TTC549 (cell line): Measurements from ENCODE around the gene CARS1.

Experiments used
- FAIRE-seq: peaks from 2 replicates; lab custom pipeline; 2012; peaks lifted over from hg19 to GRCh38; lab: Jason Lieb, UNC

CARS1 gene

DNA sequence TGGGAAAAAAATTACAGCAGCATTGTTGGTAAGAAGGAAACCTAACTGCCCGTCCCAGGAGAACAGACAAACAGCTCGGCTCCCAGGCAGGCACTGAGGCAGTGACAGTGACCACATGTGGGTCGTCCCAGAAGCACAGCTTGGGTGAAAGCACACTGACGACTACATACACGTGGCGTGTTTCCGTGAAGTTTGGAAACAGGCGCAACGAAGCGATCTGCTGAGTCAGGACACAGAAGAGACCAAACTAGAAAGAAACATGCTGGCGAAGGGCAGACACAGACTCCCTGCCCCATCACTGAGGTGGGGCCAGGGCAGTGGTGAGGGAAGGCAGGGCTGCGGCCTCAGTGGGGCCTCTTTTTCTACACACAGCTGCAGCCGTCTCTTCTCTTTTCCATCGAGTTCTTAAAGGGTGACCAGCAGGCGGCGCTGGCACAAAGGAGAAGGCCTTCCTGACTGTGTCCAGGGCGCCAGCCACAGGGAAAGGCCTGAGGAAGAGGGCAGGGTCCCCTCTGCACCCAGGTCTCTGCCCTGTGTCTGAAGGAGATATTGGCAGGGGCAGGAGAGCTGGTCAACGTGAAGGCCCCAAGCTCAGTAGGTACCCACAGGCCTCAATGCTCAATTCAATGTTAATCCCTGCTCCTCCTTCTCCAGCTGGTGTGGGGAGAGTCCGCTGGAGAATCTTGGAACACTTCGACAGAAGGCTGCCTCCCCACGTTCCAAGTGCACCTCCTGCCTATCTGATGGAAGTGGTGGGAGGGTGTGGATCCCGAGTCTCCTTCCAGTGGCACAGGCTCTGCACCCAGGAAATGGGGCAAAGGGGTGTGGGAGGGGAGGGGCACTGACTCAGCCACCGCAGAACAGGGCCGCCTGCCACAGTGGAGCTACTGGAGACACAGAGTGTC, 19.9 kb downstream of the CARS1 start:
- FAIRE-seq = no peak

DNA sequence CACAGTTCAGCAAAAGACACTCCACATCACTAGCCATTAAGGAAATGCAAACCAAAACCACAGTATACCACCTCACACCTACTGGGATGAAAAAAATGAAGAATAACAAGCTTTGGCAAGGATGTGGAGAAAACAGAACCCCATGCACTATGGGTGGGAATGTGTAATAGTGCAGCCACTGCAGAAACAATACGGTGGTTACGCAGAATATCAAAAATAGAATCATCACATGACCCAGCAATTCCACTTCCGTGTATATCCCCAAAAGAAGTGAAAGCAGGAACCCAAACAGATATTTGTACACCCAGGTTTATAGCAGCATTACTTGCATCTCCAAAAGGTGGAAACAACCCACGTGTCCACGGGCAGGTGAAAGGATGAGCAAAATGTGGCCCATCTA, 20.8 kb downstream of the CARS1 start:
- FAIRE-seq = no peak

DNA sequence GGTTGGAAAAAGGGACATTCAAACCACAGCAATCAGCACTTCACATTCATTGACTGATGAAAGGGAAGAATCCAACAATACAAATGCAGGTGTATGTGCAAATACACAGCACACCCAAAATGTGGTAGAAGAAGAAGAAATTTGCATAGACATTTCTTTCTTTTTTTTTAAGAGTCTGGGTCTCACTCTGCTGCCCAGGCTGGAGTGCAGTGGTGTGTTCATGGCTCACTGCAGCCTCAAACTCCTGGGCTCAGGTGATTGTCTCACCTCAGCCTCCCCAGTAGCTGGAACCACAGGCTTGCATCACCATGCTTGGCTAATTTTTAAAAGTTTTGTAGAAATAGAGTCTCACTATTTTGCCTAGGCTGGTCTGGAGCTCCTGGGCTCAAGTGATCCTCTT, 21.9 kb downstream of the CARS1 start:
- no peak for FAIRE-seq

DNA sequence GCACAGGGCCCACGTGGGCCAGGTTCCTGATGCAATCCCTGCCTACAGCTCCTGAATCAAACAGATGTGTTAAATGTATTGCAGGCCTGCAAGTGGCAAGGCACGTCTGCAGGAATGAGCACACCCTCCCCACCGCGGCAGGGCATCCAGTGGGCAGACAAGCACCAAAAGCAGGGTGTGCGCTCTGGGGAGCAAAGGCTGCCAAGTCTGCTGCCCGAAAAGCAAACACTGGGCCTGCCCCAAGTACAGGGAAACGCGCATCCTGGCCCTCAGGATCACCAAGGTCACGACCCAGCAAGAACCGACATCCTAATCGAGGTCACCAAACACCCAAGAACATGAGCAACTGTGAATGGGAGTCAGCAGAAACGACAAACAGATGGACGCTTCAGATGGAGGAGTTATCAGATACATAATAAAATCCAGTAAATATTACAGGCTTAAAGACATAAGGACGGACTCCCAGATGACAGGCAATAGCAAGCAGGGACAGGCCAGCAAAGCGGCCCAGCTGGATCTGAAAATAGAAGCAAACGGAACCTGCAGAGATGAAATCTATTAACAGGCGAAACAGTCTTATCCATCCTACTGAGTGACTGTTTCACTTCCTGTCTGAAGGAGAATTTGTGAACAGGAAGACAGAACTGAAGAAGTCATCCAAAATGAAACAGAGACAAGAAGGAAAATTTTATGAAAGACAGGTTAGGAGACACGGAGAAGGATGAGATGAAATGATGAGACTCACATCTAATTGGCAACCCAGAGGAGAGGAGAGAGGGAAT, 26.7 kb downstream of the CARS1 start:
- no peak for FAIRE-seq

DNA sequence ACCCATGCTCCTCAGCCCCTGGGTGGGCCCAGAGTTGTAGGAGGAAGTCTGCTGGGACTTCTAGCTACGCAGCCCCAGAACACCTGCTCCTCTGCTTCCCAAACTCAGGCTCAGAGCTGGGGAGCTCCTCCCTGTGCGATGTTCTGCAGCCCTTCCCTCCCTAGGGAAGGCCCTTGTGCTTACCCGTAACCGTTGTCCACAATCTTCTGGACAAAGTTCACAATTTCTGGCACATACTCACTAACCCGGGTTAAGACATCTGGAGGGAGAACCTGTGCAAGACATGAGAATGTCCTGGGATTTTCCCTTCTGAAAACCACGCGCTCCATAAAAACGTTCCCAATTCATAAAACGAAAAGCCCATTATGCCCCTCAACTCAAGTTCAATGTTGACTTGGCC, 28.4 kb downstream of the CARS1 start:
- FAIRE-seq = no peak

DNA sequence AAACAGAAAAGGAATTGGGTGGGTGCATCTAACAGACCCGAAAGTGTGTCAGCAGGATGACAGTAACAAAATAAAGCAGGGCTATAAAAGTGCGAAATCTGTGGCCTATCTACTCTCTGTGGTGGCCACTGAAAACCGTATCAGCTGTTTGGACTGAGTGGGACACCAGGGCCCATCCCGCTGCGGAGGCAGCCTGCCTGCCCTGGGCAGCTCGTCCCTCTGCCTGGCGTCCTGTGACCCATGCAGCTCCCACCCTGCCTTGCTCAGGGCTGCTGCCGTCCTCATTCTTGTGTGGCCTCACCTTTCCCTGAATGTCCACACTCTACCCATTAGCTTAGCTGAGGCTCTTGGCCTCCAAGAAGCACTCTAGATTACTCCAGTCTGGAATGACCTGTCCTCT, 30.4 kb downstream of the CARS1 start:
- no peak for FAIRE-seq

DNA sequence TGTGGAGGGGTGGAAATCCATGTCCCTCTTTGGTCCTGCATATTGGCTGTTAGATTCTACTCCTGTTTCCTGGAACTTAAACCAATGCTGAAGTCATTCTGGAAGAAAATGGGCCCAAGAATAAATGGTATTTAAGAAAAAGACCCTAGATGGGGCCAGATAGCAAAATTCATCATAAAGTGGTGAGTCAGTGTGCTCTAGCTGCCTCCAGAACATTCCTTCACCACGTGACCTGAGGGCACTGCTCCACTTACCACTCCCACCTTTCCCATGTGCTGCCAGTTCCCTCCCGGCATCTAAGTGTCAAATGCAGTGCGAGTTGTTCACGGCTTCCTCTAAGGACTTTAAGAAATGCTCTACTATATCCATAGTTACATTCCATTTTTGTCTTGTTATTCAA, 34.2 kb downstream of the CARS1 start:
- FAIRE-seq = no peak

DNA sequence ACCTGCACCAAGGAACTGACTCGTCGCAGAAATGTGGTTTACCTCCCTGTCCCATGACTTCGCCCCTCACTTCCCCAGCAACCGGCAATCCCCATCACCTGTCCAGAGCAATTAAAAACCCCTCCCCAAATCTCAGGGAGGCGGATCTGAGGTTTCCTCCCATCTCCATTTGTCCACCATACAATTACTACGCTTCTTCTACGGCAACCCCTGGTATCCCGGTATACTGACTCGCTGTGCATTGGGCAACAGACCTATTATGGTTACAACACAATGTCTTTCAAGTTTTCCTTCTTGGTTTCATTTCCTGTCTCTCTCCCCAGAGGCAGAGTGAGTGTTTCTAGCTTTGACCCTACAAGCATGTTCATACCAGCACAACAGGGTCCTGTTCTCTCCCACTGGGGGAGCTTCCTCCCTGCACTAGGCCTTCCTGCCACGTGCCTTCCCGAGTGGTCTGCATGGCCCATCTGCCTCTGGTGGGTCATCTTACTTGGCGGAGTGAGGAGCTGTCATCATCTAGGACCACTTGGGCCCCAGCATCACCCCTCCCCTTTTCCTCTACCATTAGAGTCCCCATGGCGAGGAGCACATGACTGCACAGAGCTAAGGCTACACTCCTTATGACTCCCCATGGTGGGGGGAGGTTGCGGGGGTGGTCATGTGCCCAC, 34.8 kb downstream of the CARS1 start:
- no peak for FAIRE-seq

DNA sequence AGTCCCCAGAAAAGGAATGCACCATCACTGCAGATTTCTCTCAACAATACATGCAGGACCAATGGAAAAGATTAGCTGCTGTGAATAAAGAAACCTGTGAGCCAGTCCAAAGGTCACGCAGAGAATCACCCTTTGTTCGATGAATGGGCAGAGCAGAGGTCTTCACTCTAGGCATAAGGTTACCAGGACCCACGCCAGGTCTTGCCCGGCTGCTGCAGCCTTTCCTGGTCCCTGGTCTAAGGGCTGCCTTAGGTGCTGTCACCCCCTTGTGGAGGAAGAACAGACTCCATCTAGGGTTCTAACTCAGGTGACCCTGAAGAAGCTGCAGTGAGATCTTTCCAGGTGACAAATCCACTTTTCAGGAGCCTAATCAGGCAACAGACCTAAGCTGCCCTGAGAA, 36.1 kb downstream of the CARS1 start:
- FAIRE-seq = no peak

DNA sequence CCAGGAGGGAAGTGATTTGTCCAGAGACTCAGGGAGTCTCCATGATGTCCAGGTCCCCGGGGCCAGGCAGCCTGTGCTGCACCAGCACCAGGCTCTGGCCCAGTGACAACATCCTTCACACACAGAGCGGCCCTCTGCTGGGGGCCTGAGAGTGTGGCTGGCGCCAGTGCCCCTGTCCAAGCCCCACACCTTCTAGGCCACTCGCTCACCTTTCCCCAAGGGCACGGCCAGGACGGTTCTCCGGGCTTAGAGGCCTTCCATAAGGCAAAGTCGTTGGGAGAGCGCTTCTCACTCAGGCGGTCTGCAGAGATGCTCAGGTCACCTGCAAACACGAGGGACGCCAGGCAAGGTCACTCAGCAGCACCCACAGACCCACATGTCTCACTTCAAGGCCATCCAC, 37.2 kb downstream of the CARS1 start:
- FAIRE-seq = no peak

DNA sequence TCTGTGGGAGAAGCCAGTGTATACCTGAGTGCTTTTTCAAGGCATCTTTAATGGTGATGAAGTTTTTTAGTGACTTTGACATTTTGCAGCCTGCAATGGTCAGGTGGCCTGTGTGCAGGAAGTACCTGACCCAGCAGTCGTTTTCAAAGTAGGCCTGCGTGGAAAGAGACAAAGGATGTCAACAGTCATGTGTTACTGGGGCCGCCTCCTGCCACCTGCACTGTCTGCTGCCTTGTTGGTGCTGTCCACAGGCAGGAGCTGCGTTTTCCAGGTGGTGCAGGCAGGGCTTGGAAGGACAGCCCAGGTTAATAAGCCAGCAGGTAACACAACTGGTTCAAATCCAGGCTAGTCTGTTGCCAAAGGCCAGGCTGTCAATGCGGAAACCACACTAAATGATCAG, 38.6 kb downstream of the CARS1 start:
- no peak for FAIRE-seq

DNA sequence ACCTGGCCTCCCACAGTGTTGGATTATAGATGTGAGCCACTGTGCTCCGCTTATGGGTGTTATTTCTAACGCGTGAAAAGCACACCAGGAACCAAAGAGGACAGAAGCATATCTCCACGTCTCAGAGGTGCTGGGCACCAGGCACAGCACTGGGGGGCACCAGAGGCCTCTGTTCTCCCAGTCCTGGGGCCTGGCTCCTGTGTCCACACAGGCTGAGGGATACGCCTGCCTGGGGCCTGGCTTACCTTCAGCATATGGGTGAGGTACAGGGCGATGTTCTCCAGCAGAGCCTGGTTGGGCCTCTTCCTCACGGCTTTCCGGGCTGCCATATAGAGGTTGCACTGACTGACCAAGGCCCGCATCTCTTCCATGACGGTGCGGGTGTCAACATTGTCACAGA, 40.4 kb downstream of the CARS1 start:
- no peak for FAIRE-seq

DNA sequence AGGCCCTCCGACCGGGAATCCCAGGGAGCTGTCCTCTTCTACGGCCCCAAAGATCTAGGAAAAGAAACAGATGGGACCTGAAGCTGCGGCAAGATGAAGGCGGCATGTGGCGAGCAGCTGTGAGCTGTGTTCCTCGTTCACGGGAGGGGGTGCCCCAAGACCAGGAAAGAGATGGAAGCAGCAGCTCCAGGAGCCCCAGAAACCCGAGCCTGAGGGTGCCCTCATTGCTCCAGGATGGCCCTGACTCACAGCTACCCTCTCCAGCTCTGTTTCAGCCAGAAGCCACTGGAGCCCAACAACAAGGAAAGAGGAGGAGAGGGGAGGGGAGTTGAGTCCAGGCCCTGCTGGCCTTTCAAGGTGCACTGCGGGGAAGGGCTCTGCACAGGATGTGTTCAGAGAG, 41.4 kb downstream of the CARS1 start:
- FAIRE-seq = no peak

DNA sequence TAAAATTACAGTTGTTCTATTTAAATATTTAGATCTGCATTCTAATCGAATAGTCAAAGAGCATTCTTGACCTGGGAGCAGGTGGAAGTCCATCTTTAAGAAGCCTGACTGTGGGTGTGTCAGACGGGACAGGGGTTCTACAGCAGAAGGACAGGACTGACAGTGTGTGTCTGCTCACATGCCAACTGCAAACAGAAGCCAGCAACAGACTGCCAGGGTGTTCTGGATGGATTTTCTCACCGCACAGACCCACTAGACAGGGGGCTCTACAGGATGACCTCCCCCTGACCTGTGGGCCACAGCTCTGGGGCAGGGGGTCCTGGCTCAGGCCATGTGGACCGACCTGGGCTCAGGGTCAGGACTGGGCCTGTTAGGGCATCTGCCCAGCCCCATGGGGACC, 42.3 kb downstream of the CARS1 start:
- no peak for FAIRE-seq

DNA sequence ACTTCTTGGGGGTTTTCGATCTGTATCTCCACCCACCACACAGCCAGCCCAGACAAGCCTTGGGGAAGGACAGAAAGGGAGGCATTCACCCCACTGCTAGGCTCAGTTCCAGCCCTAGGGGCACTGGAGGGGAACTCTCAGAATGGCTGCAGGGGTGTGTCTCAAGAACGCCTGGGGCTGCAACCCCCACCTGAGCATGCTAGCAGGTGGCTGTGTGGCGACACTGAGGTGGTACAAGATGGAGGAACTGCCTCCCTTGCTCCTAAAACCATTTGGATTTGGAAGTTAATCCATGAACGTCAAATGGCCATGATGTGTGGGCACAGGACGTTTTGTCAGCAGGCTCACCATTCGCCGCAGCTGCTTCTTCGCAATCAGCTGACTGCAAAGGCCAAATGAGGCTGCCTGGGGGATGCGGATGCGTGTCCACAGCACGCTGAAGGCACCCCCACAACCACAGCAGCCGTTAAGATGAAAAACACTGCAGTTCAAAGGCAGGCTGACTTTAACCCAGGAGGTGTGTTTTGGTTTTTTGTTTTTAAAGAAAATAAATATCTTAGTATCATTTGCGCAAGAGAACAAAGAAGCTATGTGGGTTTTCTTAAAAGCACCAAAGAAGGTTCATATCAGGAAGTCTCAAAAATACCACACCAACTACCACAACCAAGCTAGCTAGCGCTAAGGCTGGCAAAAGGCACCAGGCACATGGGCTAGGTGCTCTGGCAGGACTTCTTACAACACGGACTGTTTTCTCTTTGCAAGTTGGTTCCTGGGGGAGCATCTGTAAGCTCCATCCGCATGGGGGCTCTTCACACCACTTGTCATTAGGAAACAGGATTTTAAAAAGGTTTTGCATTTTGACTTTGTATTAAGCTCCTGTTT, 42.9 kb downstream of the CARS1 start:
- no peak for FAIRE-seq

DNA sequence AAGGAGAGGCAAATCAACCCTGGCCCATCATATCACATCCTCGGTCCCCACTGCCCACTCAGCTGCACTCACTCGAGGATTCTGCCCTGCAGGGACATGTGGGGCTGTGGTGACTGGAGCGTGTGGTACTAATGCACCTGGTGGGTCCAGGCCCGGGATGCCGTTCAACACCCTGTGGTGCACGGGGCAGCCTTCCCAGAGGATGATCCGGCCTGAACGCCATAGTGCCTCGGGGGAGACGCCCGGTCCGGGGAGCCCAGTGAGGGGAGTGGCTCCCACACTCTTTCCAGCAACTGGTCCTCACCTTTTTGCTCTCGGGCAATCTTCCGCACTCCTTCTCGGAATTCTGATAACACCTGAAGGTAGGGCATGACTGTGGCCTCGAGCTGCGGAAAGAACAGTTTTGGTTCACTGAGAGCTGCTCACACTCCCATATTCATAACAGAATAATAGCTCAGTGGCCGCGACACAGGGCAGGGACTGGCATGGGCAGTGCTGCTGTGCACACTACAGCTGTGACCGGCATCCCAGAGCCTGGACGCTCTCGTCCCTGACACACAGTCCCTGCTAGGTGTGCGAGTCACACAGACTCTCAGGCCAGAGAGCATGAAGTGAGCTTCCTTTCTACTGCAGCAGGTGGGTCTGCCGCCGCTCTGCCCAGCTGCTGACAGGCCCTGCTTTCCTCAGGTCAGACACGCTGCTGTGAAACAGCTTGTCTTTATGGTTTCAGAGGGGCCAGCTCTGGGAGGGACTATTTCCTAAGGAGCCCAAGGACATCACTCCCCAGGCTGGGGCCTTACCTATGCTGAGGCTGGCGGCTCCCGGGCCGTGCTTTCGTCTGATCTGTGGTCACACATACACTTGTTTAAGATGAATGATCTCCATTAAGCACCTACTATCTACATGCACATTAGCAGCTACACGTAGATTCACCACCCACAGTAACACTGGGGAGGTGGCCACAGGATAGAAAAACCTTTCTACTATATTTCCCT, 45.0 kb downstream of the CARS1 start:
- no peak for FAIRE-seq

DNA sequence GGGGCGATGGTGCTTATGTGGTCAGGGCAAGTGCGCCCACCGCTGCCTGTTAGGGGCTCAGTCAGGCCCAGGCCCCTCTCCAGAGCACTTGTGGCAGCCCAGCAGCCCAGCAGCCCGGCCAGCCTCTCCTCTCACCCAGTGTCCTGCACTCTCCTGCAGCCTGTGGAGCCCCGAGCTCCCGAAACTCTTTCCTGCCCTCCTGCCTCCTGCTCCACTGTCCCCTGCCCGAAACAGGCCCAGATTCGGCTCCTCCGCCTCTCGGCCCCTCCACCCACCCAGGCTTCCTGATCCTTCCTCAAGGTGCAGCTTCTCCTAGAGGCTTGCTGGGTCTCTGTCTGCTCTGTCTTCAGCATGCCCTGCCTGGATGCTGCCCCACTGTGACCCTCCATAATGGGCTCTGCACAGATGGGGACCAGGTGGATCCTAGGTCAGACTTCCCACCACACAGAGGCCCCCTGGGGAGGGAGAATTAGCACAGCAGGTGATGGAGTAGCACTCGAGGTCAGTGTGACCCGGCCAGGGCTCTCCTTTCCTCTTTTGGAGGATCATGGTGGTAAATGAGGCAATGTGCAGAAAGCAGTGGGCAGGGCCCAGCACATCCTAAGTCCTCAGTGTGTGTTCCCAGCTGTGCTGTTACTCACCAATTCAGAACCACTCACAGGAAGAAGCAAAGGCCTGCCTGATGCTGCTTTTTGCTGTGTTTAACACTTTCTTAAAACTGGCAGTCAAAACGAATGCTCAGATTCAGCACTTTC, 46.5 kb downstream of the CARS1 start:
- FAIRE-seq = no peak

DNA sequence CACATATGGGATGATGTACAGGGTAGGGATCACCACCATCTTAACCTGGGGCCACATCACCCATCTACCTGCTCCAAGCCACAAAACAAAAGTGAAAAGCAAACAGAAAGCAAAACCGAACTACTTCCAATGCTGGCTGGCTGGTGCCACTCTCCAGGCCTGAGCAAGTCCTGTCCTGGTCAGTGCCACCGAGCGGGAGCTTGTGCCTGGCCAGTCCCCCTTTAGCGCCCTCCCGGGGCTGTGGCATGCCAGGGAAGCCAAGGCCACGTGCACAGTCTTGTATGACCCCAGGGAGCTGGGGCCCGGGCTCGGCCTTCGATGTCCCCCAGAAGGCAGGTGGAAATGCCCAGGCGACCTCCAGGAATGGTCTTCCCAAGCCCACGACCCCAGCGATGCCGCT, 47.2 kb downstream of the CARS1 start:
- no peak for FAIRE-seq

DNA sequence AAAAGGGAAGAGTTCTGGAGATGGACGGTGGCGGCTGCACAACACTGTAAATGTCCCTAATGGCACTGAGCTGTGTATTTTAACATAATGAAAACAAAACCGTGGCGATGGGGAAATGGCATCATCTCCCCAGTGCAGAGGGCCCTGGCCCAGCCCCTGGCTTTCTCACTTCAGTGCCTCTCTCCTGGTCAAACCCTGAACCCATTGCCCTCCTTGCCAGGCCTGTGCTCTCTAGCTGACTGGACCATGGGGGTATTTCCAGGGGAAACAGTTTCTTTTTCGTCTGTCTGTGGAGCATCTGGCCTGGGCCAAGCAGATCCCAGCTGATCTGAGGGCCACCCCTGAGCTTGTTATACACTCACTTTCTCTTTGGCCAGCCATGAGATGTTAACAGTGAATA, 47.7 kb downstream of the CARS1 start:
- FAIRE-seq = no peak

DNA sequence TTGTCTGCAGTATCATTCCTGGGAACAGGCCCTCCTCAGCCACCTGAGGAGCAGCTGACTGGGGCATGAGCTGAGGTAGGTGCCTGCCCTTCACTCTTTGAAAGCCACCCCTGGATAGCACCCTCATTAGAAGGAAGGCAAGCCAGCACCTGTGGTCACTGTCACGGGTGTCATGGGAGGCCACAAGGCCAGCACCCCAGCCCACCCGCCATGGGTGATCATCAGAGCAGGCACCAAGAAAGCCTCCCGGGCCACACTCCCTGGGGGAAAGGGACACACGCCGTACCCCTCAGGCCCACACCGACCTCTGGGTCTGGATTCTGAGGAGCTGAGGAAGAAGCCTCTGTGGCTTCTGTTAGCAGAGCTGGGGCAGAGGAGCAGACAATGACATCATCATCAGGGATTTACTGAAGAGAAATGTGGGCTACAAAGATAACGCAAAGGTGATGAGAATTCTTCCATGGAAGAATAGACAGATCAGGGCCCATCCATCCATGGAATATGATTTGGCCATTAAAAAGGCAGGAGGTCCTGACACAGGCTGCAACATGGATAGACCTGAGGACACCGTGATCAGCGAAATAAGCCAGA, 48.4 kb downstream of the CARS1 start:
- no peak for FAIRE-seq
